H1 (cell line): ENCODE data around the gene NDUFA13. TPM values are rescaled to one million over a fixed set of nuclear protein-coding genes. Genes with fewer than 3 reads are reported as not detected.

Experiments used
- ATF2 ChIP-seq: IDR thresholded peaks from 2 replicates; pipeline ENCODE4 v1.6.1; 2012; ENCODE audit warnings: low read length, inconsistent platforms
- polyA plus RNA-seq, 7 experiments: library from polyadenylated mRNA; depleted of rRNA in 3 of 7; stranded (reverse) in 5 of 7; unstranded in 2 of 7; fragments of >200 nt in 5 of 7; fragments of 200-250 nt in 2 of 7; gene quantifications; 1 replicate in 5 of 7; 2 replicates in 1 of 7; 4 replicates in 1 of 7; pipeline versions ENCODE4 v1.2.1 to v1.2.3, GENCODE V29; 2011 to 2013; ENCODE audit warnings: missing spikeins in 2 of 7, mixed read lengths in 2 of 7
- total RNA-seq: library from RNA; stranded (reverse); fragmentation: NEBNext Ultra II Directional; extraction: Animal tissue kit (Norgen Biotek cat#: 25700); gene quantifications from 2 replicates; pipeline ENCODE4 v1.2.1, GENCODE V29; 2021

NDUFA13 gene
- total and polyA plus RNA-seq, 2 of the 8 experiments (the other 6 are each of a cell fraction or from before 2014, with no cell fraction given), result 413 to 1,105 TPM

- no peak for TF ChIP-seq ATF2
Observed at GRCh38 chr19:19480688-19481087, 35.3 kb upstream of the NDUFA13 start (continued).
